IPS DF 6.9 (cell line): ENCODE measurements around the gene GNAS-AS1.

Source experiments
- DNase-seq: peaks from one replicate; pipeline ENCODE4 v3.0.0-alpha.2; 2013; ENCODE audit warnings: low read depth, low spot score
- H3K27ac ChIP-seq: one replicate; pipeline ENCODE4 v1.5.1; 2013; ENCODE audit warnings: low read length, control low read depth
- H3K27me3 ChIP-seq: 2 replicates; pipeline ENCODE4 v1.6.1; 2013; ENCODE audit warnings: mild to moderate bottlenecking, low read length; ENCODE audit not compliant: control insufficient read depth, insufficient read depth
- H3K36me3 ChIP-seq: 2 replicates; pipeline ENCODE4 v1.6.1; 2013; ENCODE audit warnings: low read length; ENCODE audit not compliant: control insufficient read depth, insufficient read depth
- H3K4me1 ChIP-seq: 2 replicates; pipeline ENCODE4 v1.6.1; 2013; ENCODE audit warnings: low read length; ENCODE audit not compliant: control insufficient read depth, insufficient read depth
- H3K4me3 ChIP-seq: 2 replicates; pipeline ENCODE4 v1.5.1; 2013; ENCODE audit warnings: mild to moderate bottlenecking, low read length
- H3K9me3 ChIP-seq: 2 replicates; pipeline ENCODE4 v1.6.1; 2013; ENCODE audit warnings: low read length, inconsistent platforms; ENCODE audit not compliant: control insufficient read depth, insufficient read depth
- WGBS: extraction: QIAGEN DNeasy Blood & Tissue Kit; methylation state at CpG from one replicate; pipeline ENCODE4 v1.1.7; 2013; ENCODE audit warnings: mixed read lengths, missing lambda C conversion rate; ENCODE audit not compliant: insufficient read length, insufficient coverage; 5-methylcytosine and 5-hydroxymethylcytosine counted together

The GNAS-AS1 gene

DNA sequence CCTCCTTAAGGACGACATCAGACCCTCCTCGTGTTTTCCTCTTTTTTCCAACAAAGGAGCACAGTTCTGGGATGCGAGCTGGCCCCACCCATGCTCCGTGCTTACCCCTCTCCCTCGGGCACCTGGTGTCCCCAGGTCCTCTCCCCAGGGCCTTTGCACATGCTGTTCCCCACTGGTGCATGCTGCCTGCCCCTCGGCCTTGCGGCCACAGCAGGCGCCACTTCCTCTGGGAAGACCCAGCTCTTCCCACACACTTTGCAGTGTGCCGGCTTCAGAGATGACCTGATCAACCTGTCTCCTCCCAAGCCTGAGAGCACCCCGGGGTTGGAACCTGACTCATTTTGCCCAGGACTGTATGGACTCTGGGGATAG, 39.8 kb downstream of the GNAS-AS1 start:
- H3K27ac ChIP-seq = no peak overlapping the region
- no CpG with 5 or more reads among the region's 10 CpGs for WGBS
- H3K36me3 ChIP-seq = no peaks in the 10 kb centered on the region
- no peak for DNase-seq
- no peak overlapping the region for H3K4me3 ChIP-seq
- H3K4me1 ChIP-seq = no peaks in the 10 kb centered on the region; the same call in 1 of the 2 replicates
- no peaks in the 10 kb centered on the region for H3K27me3 ChIP-seq
- H3K9me3 ChIP-seq = no peaks in the 10 kb centered on the region

DNA sequence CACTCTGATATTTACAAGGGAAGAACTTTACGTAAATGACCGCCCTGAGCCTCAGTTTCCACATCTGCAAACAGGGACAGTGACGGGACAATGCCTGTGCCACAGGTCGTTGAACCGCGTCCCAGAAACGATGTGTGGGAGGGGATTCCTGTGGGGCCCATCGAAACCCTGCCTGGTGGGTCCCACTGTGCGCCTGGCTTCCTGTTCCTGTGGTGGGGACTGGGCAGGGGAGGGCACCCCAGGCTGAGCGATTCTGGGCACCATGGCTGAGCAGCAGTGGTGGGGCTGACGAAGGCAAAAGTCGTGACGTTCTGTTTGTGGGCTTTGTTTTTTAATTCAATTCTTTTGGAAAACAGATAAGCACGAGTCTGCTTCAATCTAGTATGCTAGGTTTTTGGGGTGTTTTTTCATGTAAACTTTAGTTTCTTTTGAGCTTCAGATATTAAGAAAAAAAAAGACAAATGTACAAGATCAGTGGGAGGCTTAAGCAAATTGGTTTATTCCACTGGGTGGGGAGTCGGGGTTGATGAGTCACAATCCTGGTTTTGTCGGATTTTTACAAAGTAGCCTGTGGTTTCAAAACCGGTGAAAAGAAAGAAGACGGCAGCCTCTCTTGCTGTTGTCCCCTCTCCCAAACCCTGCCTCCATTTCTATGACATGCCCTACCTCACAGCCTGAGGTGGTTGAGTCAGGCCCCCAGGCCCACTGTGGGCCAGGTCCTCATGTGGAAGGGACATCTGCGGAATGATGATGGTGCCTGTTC, 40.4 kb downstream of the GNAS-AS1 start:
- no peak overlapping the region for H3K27ac ChIP-seq
- no peaks in the 10 kb centered on the region for H3K9me3 ChIP-seq
- no peaks in the 10 kb centered on the region; the same call in 1 of the 2 replicates for H3K4me1 ChIP-seq
- no peak for DNase-seq
- no CpG with 5 or more reads among the region's 19 CpGs for WGBS
- H3K36me3 ChIP-seq = no peaks in the 10 kb centered on the region
- no peaks in the 10 kb centered on the region for H3K27me3 ChIP-seq
- no peak overlapping the region for H3K4me3 ChIP-seq

- no peak overlapping the region for H3K4me3 ChIP-seq
- H3K36me3 ChIP-seq = no peaks in the 10 kb centered on the region
- H3K9me3 ChIP-seq = no peaks in the 10 kb centered on the region
- WGBS = no CpG with 5 or more reads among the region's 17 CpGs
- no peaks in the 10 kb centered on the region; the same call in 1 of the 2 replicates for H3K4me1 ChIP-seq
- DNase-seq = no peak
- H3K27me3 ChIP-seq = no peaks in the 10 kb centered on the region
- no peak overlapping the region for H3K27ac ChIP-seq
These were observed 42.2 kb downstream of the GNAS-AS1 start for GRCh38 chr20:58808271-58809046.

DNA sequence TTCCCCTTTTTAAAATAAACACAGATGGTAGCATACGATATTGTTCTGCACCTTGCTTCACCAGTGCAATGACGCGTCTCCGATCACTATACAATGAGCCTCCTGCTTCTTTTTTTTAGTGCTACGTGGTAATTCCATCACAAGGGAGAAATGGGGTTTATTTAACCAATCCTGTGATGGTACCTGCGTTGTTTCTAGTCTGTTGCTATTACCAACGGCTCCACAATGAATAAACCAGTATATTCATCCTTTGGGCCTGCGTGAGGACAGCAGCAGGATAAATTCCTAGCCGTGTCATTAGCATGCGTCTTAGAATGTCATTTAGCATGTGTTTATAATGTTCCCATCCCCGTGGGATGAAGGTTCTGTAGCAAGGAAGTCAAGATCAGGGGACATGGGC, 42.9 kb downstream of the GNAS-AS1 start:
- H3K36me3 ChIP-seq = no peaks in the 10 kb centered on the region
- WGBS = no CpG with 5 or more reads among the region's 11 CpGs
- H3K4me1 ChIP-seq = peaks cover 2% of the 10 kb centered on the region
- H3K27ac ChIP-seq = no peak overlapping the region
- H3K4me3 ChIP-seq = no peak overlapping the region
- no peaks in the 10 kb centered on the region for H3K27me3 ChIP-seq
- no peaks in the 10 kb centered on the region for H3K9me3 ChIP-seq
- no peak for DNase-seq

GRCh38 chr20:58803533-58803932, 47.2 kb downstream of the GNAS-AS1 start:
- WGBS = no CpG with 5 or more reads among the region's 18 CpGs
- no peak for DNase-seq
- H3K36me3 ChIP-seq = no peaks in the 10 kb centered on the region
- no peak overlapping the region for H3K4me3 ChIP-seq
- peaks cover 7% of the 10 kb centered on the region for H3K4me1 ChIP-seq
- no peaks in the 10 kb centered on the region for H3K9me3 ChIP-seq
- H3K27me3 ChIP-seq = no peaks in the 10 kb centered on the region
- no peak overlapping the region for H3K27ac ChIP-seq

GRCh38 chr20:58802061-58802460, 48.6 kb downstream of the GNAS-AS1 start:
- Histone ChIP-seq H3K27ac (no peak overlapping the region), H3K9me3 (no peaks in the 10 kb centered on the region), H3K4me3 (no peak overlapping the region), H3K27me3 (no peaks in the 10 kb centered on the region), H3K4me1 (peaks cover 7% of the 10 kb centered on the region), H3K36me3 (no peaks in the 10 kb centered on the region)
- WGBS = no CpG with 5 or more reads among the region's 11 CpGs
- DNase-seq = no peak

- Histone ChIP-seq H3K27ac (no peak overlapping the region), H3K4me3 (no peak overlapping the region), H3K9me3 (no peaks in the 10 kb centered on the region), H3K36me3 (no peaks in the 10 kb centered on the region), H3K27me3 (no peaks in the 10 kb centered on the region), H3K4me1 (peaks cover 7% of the 10 kb centered on the region)
- no CpG with 5 or more reads among the region's 22 CpGs for WGBS
- DNase-seq = no peak
These were observed 50.4 kb downstream of the GNAS-AS1 start for GRCh38 chr20:58800134-58800871.

DNA sequence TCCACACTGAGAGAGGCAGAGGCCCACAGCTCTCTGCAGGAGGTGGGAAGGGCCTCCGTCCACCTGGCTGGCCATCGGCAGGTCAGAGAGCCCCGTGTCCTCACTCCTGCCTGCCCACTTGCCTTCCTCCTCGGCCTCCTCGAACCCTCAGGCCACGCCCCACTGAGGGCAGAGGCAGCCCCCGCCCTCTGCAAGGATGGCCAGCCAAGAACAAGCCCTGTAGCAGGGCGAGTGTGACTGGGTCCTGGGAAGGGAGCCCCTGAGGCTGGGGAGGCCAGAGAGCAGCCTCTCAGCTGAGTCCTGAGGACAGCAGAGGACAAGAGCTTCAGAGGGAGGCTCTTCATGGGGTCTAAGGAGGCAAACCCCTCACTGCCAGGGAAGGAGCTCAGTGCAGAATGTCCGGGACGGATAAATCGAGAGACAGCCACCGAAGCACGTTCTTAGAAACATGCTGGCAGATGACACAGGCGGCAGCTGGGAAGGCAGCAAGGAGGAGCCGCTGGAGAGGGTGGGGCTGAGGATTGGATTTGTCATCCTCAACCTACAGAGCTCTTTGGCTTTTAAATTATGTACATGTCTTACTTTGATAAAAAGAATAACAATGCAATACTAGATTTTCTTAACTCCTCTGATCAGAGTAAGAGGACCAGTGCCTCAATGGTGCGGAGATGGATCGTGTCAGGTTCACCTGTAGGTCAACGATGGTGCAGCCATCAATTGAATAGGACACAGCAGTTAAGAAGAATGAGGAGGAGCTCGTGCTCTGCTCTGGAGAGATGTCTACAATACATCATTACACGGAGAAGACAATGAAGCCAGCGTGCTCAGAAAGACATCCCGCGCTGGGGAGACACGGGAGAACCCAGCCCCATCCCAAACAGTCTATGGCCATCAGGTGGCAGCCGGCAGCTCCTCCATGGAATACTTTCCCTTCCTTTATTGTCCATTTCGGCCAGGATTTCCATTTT, 53.0 kb downstream of the GNAS-AS1 start:
- no peaks in the 10 kb centered on the region for H3K9me3 ChIP-seq
- no CpG with 5 or more reads among the region's 26 CpGs for WGBS
- H3K27me3 ChIP-seq = no peaks in the 10 kb centered on the region
- H3K4me1 ChIP-seq = peaks cover 5% of the 10 kb centered on the region
- H3K4me3 ChIP-seq = no peak overlapping the region
- H3K36me3 ChIP-seq = no peaks in the 10 kb centered on the region
- no peak overlapping the region for H3K27ac ChIP-seq
- no peak for DNase-seq

GRCh38 chr20:58795923-58796245, 54.8 kb downstream of the GNAS-AS1 start:
- H3K27me3 ChIP-seq = no peaks in the 10 kb centered on the region
- H3K27ac ChIP-seq = no peak overlapping the region
- H3K4me1 ChIP-seq = peaks cover 5% of the 10 kb centered on the region
- H3K36me3 ChIP-seq = no peaks in the 10 kb centered on the region
- WGBS = no CpG with 5 or more reads among the region's 6 CpGs
- H3K9me3 ChIP-seq = no peaks in the 10 kb centered on the region
- no peak for DNase-seq
- no peak overlapping the region for H3K4me3 ChIP-seq
